Spleen (tissue), 11 donors: ENCODE results near the gene SMC5. TPM values are rescaled to one million over a fixed set of nuclear protein-coding genes. Genes with fewer than 3 reads are reported as not detected.
A peak's percentile ranks its signal among the peaks of the same experiment; 100 is the strongest.
"Not testable (repeated sequence)": the region's sequence is repeated elsewhere in the genome, so short reads cannot be mapped to it uniquely, and the experiment has no call there.

Source experiments
- DNase-seq: peaks from one replicate; pipeline ENCODE4 v3.0.0-alpha.2; 2020
- H3K27ac ChIP-seq, 8 donors: fragments of 200-600 bp; sonication (generic) in 7 of 8; 1 replicate in 4 of 8; 2 replicates in 4 of 8; pipeline versions ENCODE4 v1.5.0 to v1.8.0; 2016 to 2021; ENCODE audit warnings: inconsistent platforms in 4 of 8, mild to moderate bottlenecking in 4 of 8, moderate library complexity in 1 of 8
- H3K27me3 ChIP-seq, 7 donors: fragments of 200-600 bp; sonication (generic) in 6 of 7; replicated peaks in 1 of 7; 1 replicate in 4 of 7; 2 replicates in 3 of 7; pipeline versions ENCODE4 v1.5.0 to v1.8.0; 2016 to 2021; ENCODE audit warnings: inconsistent platforms in 3 of 7, mild to moderate bottlenecking in 1 of 7
- H3K36me3 ChIP-seq, 6 donors: fragments of 200-600 bp; sonication (generic) in 5 of 6; 1 replicate in 4 of 6; 2 replicates in 2 of 6; pipeline versions ENCODE4 v1.5.0 to v1.8.0; 2016 to 2021; ENCODE audit warnings: inconsistent platforms in 2 of 6
- H3K4me1 ChIP-seq, 6 donors: fragments of 200-600 bp; sonication (generic) in 5 of 6; 1 replicate in 3 of 6; 2 replicates in 3 of 6; pipeline versions ENCODE4 v1.5.0 to v1.8.0; 2016 to 2021; ENCODE audit warnings: inconsistent platforms in 3 of 6
- H3K4me3 ChIP-seq, 8 donors: fragments of 200-600 bp; sonication (generic) in 7 of 8; 1 replicate in 4 of 8; 2 replicates in 4 of 8; pipeline versions ENCODE4 v1.5.0 to v1.8.0; 2016 to 2021; ENCODE audit warnings: inconsistent platforms in 4 of 8, mild to moderate bottlenecking in 4 of 8, moderate library complexity in 2 of 8
- H3K9me3 ChIP-seq, 8 donors: fragments of 200-600 bp; sonication (generic) in 7 of 8; 1 replicate in 4 of 8; 2 replicates in 4 of 8; pipeline versions ENCODE4 v1.5.0 to v1.8.0; 2016 to 2021; ENCODE audit warnings: inconsistent platforms in 4 of 8
- CTCF ChIP-seq, 11 experiments: fragments of 200-600 bp in 7 of 11; fragments of 450-650 bp in 4 of 11; sonication (generic) in 4 of 11; IDR thresholded peaks in 8 of 11; conservative IDR thresholded peaks in 3 of 11; 1 replicate in 7 of 11; 2 replicates in 4 of 11; pipeline versions ENCODE4 v1.4.0 to v1.8.0; 2016 to 2021; ENCODE audit warnings: antibody characterized with exemption in 11 of 11, inconsistent platforms in 4 of 11, mild to moderate bottlenecking in 1 of 11
- POLR2A ChIP-seq, 3 donors: fragments of 450-650 bp; IDR thresholded peaks; one replicate each; pipeline ENCODE4 v1.5.1; 2017; ENCODE audit warnings: antibody characterized with exemption in 3 of 3, mild to moderate bottlenecking in 1 of 3
- POLR2AphosphoS5 ChIP-seq, 3 donors: sonication (generic); formaldehyde crosslinking; IDR thresholded peaks; one replicate each; pipeline ENCODE4 v1.5.1; 2017; ENCODE audit warnings: antibody characterized with exemption in 3 of 3
- WGBS, 5 donors: extraction: QIAGEN DNeasy Blood & Tissue Kit in 3 of 5; methylation state at CpG; one replicate each; pipeline versions ENCODE4 v1.1.5 to v1.1.7; 2013 to 2018; 5-methylcytosine and 5-hydroxymethylcytosine counted together
- intact Hi-C: fragments of 100-400 bp; cut with DNase I; formaldehyde crosslinking; loops from one replicate; pipeline ENCODE4 v1.15.0; 2023; ENCODE audit warnings: low total_unique reads
- polyA plus RNA-seq, 3 donors: library from polyadenylated mRNA; stranded (reverse); fragments of 200-250 nt; gene quantifications; one replicate each; pipeline ENCODE4 v1.2.1, GENCODE V29; 2013
- total RNA-seq, 7 donors: library from RNA; depleted of rRNA in 3 of 7; stranded (reverse); fragments of >200 nt in 3 of 7; fragmentation: NEBNext Ultra II Directional in 4 of 7; extraction: Animal tissue kit (Norgen Biotek cat#: 25700) in 4 of 7; gene quantifications; one replicate each; pipeline versions ENCODE4 v1.1.0 to v1.2.1, GENCODE V29; 2016 to 2021
- donor health status: healthy with polysubstance abuse.
- donor health status: DM: no; HTN: no; CAD: no; lungs with moderate emphysema.
- donor health status: DM: no; HTN: no; CAD: no.
- donor health status: Bipolar disorder and iron deficiency.
- donor health status: healthy.
- donor health status: DM: no; HTN: no; CAD: no.
- donor health status: DM: yes; HTN: yes; CAD: no.

The SMC5 gene
- total and polyA plus RNA-seq, 10 donors, result 7.4 to 39.9 (median 29.8) TPM

- TF ChIP-seq POLR2A (IDR thresholded peaks at IDR 0.05) (no peak), CTCF (IDR thresholded peaks at IDR 0.05 in 8 of 11, conservative IDR thresholded peaks at IDR 0.05 in 3 of 11) (no peak), POLR2AphosphoS5 (IDR thresholded peaks at IDR 0.05) (no peak)
- Histone ChIP-seq H3K27ac (no peak overlapping the region), H3K4me1 (no peaks in the 10 kb centered on the region), H3K36me3 (peaks cover 3 to 100% (median 66%) of the 10 kb centered on the region in 6 donors), H3K27me3 (no peaks in the 10 kb centered on the region), H3K4me3 (no peak overlapping the region), H3K9me3 (peaks cover 0 to 1% (median 0%) of the 10 kb centered on the region in 8 donors)
- DNase-seq, result no peak
- WGBS, 5 donors, result 93 to 97% (median 95%) methylated on average over 4 of the region's 4 CpGs
- intact Hi-C loops, result no loop called here
Observed at GRCh38 chr9:70322096-70322495, 63.3 kb downstream of the SMC5 start.

- WGBS, 5 donors, result 76 to 89% (median 83%) methylated on average over 3 of the region's 3 CpGs
- no peak for DNase-seq
- Histone ChIP-seq H3K4me1 (no peaks in the 10 kb centered on the region), H3K27me3 (no peaks in the 10 kb centered on the region), H3K27ac (no peak overlapping the region), H3K36me3 (peaks cover 3 to 100% (median 67%) of the 10 kb centered on the region in 6 donors), H3K4me3 (no peak overlapping the region), H3K9me3 (peaks cover 0 to 21% (median 17%) of the 10 kb centered on the region in 8 donors)
- intact Hi-C loops, result no loop called here
- TF ChIP-seq POLR2A (IDR thresholded peaks at IDR 0.05) (no peak), POLR2AphosphoS5 (IDR thresholded peaks at IDR 0.05) (no peak), CTCF (IDR thresholded peaks at IDR 0.05 in 8 of 11, conservative IDR thresholded peaks at IDR 0.05 in 3 of 11) (no peak)
Observed at GRCh38 chr9:70324963-70325362, 66.2 kb downstream of the SMC5 start.

- H3K27me3 ChIP-seq, H3K4me3 ChIP-seq, DNase-seq, intact Hi-C loops, H3K4me1 ChIP-seq, H3K27ac ChIP-seq: not testable (repeated sequence)
- Histone ChIP-seq H3K9me3 (peaks cover 0 to 21% (median 17%) of the 10 kb centered on the region in 8 donors), H3K36me3 (peaks cover 3 to 96% (median 49%) of the 10 kb centered on the region in 6 donors)
- WGBS, 5 donors, result 90 to 100% (median 99%) methylated on average over 2 to 4 of the region's 4 CpGs
Observed at GRCh38 chr9:70328625-70329024, 69.8 kb downstream of the SMC5 start.

- TF ChIP-seq POLR2AphosphoS5 (IDR thresholded peaks at IDR 0.05) (no peak), POLR2A (IDR thresholded peaks at IDR 0.05) (no peak), CTCF (IDR thresholded peaks at IDR 0.05 in 8 of 11, conservative IDR thresholded peaks at IDR 0.05 in 3 of 11) (peak in 10 of 11 experiments; percentile 20 to 66 (median 51))
- DNase-seq, result no peak
- H3K4me3 ChIP-seq, result no peak overlapping the region
- intact Hi-C loops, result loop anchor here (10.0 kb wide), 1 partner anchor 144 kb away; no protein-coding TSS in a partner anchor
- WGBS, 5 donors, result 0 to 3% (median 0%) methylated on average over 1 of the region's 1 CpG
- H3K36me3 ChIP-seq, result peaks cover 0 to 47% (median 3%) of the 10 kb centered on the region in 6 donors
- peaks cover 0 to 10% (median 0%) of the 10 kb centered on the region in 6 donors for H3K4me1 ChIP-seq
- no peaks in the 10 kb centered on the region for H3K27me3 ChIP-seq
- H3K27ac ChIP-seq, result no peak overlapping the region
- H3K9me3 ChIP-seq, result no peaks in the 10 kb centered on the region
Observed at GRCh38 chr9:70340572-70340971, 81.8 kb downstream of the SMC5 start.
